ENCODE measurements around the gene RUNX2.

Gene RUNX2

DNA sequence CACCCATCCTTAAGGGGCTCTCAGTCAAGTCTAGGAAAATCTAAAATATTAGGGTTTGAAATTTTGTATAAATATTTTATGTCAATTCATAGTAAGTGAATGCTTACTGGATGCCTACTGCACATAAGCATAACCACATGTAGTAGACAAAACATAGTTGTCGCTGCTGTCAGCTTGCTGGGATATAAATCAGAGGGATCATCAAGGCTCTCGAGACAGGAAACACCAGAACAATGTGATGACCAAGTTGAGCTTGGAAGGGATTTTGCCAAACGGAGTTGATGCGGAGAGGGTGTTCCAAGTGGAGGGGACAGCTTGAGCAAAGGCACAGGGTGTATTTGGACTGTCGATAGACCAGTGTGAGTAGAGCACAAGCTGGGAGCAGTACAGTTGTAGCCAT, 155.4 kb downstream of the RUNX2 start:
- no peak for DNase-seq (ENCODE audit: low read depth)

DNA sequence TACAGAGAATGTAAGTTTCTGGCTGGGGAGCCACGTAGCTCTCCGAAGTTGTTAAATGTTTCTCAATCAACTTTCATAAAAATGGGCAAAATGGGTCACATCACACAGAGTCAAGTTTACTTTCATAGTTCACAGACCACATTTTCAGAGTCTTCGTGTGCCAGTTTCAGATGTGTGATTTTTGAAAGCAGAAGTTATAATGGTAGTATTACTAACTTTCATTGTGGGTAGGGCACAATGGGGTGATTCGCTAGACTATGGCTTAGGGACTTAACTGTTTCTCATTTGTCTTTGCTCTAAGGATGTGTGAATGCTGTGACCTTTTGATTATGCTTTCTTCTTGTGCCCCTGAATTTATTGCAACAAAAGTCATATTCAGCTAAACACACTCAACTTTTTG, 158.6 kb downstream of the RUNX2 start:
- no peak for DNase-seq (ENCODE audit: low read depth)

- DNase-seq (ENCODE audit: low read depth), result no peak
Measured at GRCh38 chr6:45487645-45488044, 159.5 kb downstream of the RUNX2 start.

DNA sequence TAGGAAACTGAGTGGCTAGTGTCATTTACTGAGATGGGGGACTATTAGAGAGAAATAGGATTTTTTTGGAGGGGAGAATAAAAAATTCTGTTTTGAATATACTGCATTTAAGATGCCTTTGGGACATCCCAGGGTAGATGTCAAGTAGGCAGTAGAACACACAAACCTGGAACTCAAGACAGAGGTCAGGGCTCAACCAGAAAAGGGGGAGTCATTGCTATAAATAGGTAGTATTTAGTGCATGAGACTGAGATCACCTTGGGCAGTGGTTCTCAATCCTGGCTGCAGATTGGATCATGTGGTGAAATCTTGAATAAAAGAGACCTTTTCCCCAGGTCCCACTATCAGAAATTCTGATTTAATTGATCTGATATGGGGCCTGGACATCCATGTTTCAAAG, 160.1 kb downstream of the RUNX2 start:
- DNase-seq (ENCODE audit: low read depth), result no peak

DNA sequence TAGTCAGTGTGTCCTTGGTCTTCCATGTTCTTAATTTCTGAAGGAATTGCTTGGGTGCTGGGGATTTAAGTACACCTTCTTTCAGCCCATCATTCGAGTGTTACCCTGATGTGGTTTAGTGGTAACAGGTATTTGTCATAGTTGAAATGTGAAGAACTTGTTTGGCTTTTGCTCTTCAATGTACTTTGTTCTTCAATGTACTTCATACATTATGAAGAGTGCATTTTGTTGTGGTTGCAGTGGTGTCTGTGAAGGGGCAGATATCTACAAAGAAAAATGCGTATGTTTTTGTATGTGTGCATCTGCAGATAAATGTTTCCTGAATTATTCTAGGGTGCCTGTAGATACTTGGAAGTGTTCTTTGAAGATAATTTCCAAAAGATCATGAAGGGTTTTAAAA, 160.8 kb downstream of the RUNX2 start:
- no peak for DNase-seq (ENCODE audit: low read depth)

DNA sequence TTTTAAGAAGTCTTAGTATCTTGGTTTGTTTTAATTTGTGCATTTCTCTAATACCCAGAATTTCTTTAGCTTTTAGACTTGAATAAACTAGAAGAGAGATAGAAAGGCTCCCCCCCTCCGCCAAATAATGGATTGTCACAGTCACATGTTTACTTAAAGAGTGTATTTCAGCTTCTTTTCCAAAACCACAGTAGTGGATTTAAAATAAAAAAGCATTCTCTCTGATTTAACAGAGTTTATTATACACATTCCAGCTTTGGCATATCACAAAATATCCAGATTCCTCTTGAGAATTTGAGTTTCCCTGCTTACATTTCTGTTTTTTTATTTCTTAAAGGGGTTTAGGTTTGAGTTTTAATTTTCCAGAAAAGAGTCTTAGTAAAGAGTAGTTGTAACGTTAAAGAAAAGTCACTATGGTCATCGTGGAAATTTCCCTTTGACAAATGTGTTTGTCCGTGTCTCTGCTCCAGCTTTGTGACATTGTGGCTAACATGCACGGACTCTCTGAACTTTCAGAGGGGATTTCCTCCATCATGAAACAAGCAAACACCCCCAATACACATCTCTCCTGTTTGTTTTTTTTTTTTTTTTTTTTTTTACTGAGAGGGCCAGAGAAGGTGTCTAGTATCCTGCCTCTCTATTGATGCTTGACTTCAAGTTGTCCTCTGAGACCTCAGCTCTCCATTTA, 163.1 kb downstream of the RUNX2 start:
- DNase-seq (ENCODE audit: low read depth), result no peak

DNA sequence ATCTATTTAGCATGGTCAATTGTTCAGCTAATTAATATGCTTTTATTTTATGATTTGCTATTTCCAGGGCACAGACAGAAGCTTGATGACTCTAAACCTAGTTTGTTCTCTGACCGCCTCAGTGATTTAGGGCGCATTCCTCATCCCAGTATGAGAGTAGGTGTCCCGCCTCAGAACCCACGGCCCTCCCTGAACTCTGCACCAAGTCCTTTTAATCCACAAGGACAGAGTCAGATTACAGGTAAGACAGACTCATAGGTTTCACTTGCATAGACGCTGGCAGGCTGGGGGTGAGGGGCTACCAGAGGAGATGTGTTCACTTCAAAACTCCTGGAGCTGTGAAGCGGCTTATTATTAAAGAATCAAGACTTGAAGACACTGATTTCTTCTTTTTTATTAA, 163.7 kb downstream of the RUNX2 start:
- no peak for DNase-seq (ENCODE audit: low read depth)

DNA sequence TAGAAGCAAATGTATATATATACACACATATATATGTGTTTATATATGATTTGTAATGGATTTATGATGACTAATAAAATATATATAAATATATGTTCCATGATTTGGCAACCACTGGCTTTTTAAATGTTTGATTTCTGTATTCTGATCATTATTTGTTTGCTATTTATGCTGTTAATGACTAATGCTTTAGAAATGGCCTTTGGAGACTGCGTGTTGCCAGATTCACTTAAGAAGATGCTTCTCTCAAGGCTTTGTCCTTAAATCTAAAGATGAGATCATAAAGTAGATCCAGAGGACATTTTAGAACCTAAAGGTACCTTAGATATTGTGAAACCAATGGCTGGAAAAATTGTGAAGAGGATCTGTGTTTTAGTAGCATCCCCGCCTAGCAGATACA, 165.6 kb downstream of the RUNX2 start:
- no peak for DNase-seq (ENCODE audit: low read depth)

DNA sequence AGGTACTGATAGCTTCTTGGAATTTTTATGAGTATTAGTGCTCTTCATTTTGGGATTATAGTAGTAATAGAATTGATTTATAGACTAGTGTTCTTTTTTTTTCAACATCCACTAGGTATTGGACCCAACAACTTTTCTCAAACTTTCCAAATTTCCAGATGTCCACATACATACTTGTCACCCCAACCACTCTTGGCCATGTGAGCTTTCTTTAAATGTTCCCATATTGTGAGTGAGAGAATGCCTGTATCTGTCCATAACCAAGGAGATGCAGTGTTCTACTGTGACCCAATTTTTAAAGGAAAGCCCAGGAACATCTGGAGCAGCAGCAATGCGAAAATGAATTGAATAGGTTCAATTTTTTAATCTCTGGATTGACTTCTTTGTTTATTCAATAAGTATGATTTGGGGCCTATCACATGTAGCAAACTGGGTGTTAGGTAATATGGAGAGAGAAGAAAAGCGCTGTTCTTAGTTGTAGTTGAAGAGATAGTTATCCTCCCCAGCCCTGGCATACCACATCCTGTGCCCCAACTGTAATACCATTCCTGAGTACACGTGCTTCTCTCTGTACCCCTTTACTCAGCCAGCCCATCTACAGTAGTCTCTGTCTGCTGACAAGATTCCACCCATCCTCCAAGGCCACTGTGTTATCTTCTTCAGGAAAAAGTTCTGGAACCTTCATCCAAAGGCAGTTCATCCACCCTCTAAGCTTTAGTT, 166.4 kb downstream of the RUNX2 start:
- DNase-seq (ENCODE audit: low read depth), result no peak

DNA sequence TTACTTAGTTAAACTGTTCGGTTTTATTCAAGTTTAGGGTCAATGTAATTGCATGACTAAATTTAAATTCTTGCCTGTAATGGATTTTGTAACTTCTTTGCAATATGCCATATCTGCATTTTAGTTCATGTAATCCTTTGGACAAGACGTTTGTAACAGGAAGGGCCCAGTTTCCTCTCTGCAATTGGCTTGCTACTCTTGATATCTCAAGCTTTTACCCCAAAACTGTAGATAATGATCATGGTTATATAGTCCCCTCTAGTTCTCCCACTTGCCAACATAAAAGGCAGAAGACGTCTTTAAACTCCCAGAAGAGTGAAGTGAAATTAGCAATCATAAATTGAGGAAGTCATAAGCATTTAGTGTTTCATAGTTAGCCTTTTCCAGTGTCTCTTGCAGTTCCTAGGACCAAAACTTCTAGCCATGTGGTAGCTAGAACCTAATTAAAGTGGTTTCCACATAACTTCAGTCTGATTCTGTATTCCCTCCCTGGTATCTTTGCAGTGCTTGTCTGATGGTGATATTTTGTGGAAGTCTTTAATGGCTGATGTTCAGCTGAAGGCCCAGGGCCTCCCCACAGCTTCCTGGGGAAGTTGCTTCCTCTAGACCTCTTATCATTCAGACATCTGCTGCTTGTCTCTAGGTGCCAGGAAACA, 167.4 kb downstream of the RUNX2 start:
- DNase-seq (ENCODE audit: low read depth), result no peak

DNA sequence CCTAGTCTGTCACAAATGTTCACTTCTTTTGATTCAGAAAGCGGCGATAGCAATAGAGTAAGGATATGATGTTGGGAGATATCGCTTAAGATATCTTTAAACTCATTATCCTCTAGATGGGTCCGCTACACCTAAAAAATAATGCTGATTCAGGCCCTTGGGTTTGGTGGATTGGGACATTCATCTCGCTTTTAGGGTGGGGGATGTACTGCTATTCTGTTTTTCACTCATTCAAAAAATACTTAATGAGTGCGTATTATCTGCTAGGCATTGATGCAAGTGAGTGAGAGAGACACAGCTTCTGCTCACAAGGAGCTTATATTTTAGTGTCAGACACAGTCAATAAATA, 167.9 kb downstream of the RUNX2 start:
- no peak for DNase-seq (ENCODE audit: low read depth)

GRCh38 chr6:45498591-45498990, 170.5 kb downstream of the RUNX2 start:
- no peak for DNase-seq (ENCODE audit: low read depth)

- DNase-seq (ENCODE audit: low read depth), result no peak
Measured at GRCh38 chr6:45500924-45501816, 173.0 kb downstream of the RUNX2 start.

- DNase-seq (ENCODE audit: low read depth), result no peak
Measured at GRCh38 chr6:45502456-45502855, 174.3 kb downstream of the RUNX2 start.

DNA sequence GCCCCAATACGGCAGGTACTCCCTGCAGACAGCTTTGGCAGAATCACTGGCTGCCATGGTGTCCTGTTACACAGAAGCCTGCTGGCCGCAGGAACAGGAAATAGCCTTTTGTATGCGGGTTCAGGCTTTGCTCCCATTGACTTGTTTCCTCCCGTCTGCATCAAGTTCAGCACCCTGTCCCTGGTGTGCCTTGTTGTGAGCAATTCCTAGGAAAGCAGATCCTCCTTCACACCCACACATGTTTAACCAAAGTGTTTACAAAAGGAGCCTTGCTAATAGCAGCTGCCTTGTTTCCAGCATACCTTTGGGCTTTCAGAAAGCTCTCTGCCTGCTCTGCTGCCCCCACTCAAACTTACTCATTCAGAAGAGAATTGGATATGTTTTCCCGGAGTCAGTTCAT, 176.8 kb downstream of the RUNX2 start:
- no peak for DNase-seq (ENCODE audit: low read depth)

DNA sequence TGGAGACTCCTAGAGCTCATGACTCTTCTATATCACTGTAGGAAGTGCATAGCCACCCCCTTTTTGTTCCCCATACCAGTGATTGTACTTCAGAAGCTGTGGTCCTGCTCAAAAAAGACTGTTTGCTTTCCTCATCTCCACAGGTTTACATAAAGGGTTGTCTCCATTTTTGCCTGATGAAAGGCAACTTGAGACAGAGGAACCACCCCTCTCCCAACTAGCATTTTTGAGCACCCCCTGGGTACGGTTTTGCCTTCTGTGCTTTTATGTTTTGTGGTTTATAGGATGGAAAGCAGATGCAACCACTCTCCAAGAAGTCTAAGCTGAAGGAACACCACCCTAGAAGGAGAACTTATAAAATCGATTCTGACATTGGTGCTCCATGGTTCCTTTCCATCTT, 177.3 kb downstream of the RUNX2 start:
- DNase-seq (ENCODE audit: low read depth), result no peak

DNA sequence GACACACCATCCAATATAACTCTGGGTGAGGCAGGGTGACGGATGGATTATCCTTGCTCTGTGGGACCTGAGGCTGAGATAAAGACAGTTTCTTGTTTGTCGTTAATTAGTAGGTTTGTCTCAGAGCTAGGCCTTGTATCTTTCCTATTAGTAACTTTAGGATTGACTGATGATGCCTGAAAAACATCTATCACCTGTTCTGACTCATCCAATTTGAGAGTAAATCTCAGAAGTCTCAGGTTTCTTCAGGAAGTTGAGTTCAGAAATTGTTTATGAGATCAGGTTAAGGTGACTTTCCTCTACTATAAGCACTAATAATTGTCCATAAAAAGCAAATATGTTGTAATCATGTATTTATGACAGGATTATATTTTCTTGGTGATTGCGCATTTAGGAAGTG, 179.1 kb downstream of the RUNX2 start:
- no peak for DNase-seq (ENCODE audit: low read depth)

GRCh38 chr6:45509426-45509825, 181.3 kb downstream of the RUNX2 start:
- DNase-seq (ENCODE audit: low read depth), result no peak

DNA sequence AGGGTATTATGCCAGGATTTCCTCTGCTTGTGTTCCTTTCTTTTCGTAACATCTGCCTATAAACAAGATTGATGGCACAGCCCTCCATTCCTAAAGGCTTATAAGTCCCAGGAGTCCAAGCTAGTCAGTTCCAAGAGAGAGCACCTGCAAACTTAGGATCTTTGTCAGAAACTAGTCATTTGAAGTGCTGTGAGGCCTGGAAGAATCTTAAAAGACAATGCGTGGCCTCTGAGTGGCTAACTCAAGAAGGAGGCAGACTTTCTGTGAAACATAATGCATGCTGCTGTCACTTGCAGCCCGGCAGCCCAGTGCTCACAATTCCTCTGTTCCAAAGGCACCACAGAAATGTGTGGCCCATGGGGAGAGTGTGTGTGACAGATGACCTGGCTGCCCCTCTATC, 184.6 kb downstream of the RUNX2 start:
- DNase-seq (ENCODE audit: low read depth), result no peak

- no peak for DNase-seq (ENCODE audit: low read depth)
Measured at GRCh38 chr6:45513213-45513618, 185.1 kb downstream of the RUNX2 start.

- DNase-seq (ENCODE audit: low read depth), result no peak
Measured at GRCh38 chr6:45513843-45514242, 185.7 kb downstream of the RUNX2 start.

- DNase-seq (ENCODE audit: low read depth), result no peak
Measured at GRCh38 chr6:45514454-45515230, 186.5 kb downstream of the RUNX2 start.
